PC-3 (cell line): Measurements from ENCODE around the gene REPS2.

ENCODE experiments used
- EZH2 ChIP-seq: fragments of 300-600 bp; sonication (generic); IDR thresholded peaks from one replicate; pipeline ENCODE4 v1.6.1; 2017; ENCODE audit warnings: antibody characterized with exemption, mild to moderate bottlenecking, low read length; ENCODE audit not compliant: unreplicated experiment
- TF ChIP-seq, protein P1 (sequence below): fragments of 300-600 bp; sonication (generic); conservative IDR thresholded peaks from 2 replicates; pipeline ENCODE4 v1.5.1; 2017; ENCODE audit warnings: antibody characterized with exemption, low read depth, mild to moderate bottlenecking, low read length

DNA sequence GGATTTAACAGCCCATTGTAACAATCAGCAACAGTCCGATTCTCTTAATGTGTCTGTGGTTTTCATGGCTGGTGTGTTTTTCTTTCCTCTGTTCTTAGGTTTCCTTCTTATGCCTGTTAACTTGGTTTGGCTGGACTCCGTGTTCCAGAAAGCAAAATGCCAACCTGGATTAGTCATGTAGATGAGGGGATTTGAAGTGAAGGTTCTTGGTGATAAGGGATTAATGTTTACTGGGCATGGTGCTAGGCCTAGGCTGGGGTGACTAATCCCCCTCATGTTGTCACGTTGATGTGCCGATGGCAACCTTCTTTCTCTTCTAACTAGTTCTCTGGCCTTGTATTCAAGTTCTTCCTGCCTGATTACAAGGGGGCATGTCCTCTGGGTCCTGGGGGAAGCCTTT lies 85.9 kb downstream of the REPS2 start:
- TF ChIP-seq, protein P1, sequence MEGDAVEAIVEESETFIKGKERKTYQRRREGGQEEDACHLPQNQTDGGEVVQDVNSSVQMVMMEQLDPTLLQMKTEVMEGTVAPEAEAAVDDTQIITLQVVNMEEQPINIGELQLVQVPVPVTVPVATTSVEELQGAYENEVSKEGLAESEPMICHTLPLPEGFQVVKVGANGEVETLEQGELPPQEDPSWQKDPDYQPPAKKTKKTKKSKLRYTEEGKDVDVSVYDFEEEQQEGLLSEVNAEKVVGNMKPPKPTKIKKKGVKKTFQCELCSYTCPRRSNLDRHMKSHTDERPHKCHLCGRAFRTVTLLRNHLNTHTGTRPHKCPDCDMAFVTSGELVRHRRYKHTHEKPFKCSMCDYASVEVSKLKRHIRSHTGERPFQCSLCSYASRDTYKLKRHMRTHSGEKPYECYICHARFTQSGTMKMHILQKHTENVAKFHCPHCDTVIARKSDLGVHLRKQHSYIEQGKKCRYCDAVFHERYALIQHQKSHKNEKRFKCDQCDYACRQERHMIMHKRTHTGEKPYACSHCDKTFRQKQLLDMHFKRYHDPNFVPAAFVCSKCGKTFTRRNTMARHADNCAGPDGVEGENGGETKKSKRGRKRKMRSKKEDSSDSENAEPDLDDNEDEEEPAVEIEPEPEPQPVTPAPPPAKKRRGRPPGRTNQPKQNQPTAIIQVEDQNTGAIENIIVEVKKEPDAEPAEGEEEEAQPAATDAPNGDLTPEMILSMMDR = no peak
- TF ChIP-seq EZH2 = no peak
